ENCODE data around the gene RAD23A.
"Not testable (repeated sequence)": the region's sequence is repeated elsewhere in the genome, so short reads cannot be mapped to it uniquely, and the experiment has no call there.

GRCh38 chr19:12955575-12955974 lies 9.9 kb downstream of the RAD23A start:
- not testable (repeated sequence) for TF ChIP-seq CTCF, POLR2A (IDR thresholded peaks at IDR 0.05)
